AG08396 (cell line): Measurements from ENCODE around the gene TIMM44.
"Not testable (repeated sequence)": the region's sequence is repeated elsewhere in the genome, so short reads cannot be mapped to it uniquely, and the experiment has no call there.

ENCODE experiments used
- DNase-seq: peaks from one replicate; pipeline ENCODE4 v3.0.0; 2012; ENCODE audit warnings: low spot score, mixed read lengths

Gene TIMM44

GRCh38 chr19:7925171-7925851 lies 18.2 kb downstream of the TIMM44 start:
- DNase-seq, result peak; percentile 92

GRCh38 chr19:7924651-7925170 lies 18.8 kb downstream of the TIMM44 start:
- DNase-seq, result no peak

- no peak for DNase-seq
Measured at GRCh38 chr19:7924241-7924640, 19.2 kb downstream of the TIMM44 start.

GRCh38 chr19:7923295-7924191 lies 19.9 kb downstream of the TIMM44 start:
- no peak for DNase-seq

- no peak for DNase-seq
Measured at GRCh38 chr19:7922836-7923195, 20.6 kb downstream of the TIMM44 start.

- DNase-seq, result no peak
Measured at GRCh38 chr19:7921967-7922835, 21.3 kb downstream of the TIMM44 start.

- DNase-seq, result no peak
Measured at GRCh38 chr19:7921302-7921966, 22.0 kb downstream of the TIMM44 start.

GRCh38 chr19:7920519-7921301 lies 22.8 kb downstream of the TIMM44 start:
- DNase-seq, result peak; percentile 98

- DNase-seq, result peak; percentile 93
Measured at GRCh38 chr19:7919610-7920518, 23.6 kb downstream of the TIMM44 start, which contains the start of gene SNAPC2. TSS of gene SNAPC2 (plus strand) at chr19:7920338. CDS start at chr19:7920367, 29 bp downstream.

GRCh38 chr19:7918615-7919421 lies 24.6 kb downstream of the TIMM44 start:
- no peak for DNase-seq

GRCh38 chr19:7918062-7918614 lies 25.3 kb downstream of the TIMM44 start:
- not testable (repeated sequence) for DNase-seq

- peak; percentile 83 for DNase-seq
Measured at GRCh38 chr19:7917267-7918061, 26.0 kb downstream of the TIMM44 start.

- DNase-seq, result no peak
Measured at GRCh38 chr19:7916955-7917266, 26.6 kb downstream of the TIMM44 start.

- peak; percentile 63 for DNase-seq
Measured at GRCh38 chr19:7916103-7916954, 27.1 kb downstream of the TIMM44 start.

- DNase-seq, result no peak
Measured at GRCh38 chr19:7915250-7916102, 28.0 kb downstream of the TIMM44 start.

- DNase-seq, result no peak
Measured at GRCh38 chr19:7914598-7915045, 28.8 kb downstream of the TIMM44 start, which contains the start of gene TGFBR3L. TSS of gene TGFBR3L (plus strand) at chr19:7914830.
